HCT116 (cell line): ENCODE results near the gene CDH4. TPM values are rescaled to one million over a fixed set of nuclear protein-coding genes. Genes with fewer than 3 reads are reported as not detected.

Source experiments
- ATAC-seq: fragments of 200-7000 bp; cut with Tn5 transposase; 2 replicates; pipeline ENCODE4 v1.9.1; 2020; ENCODE audit warnings: mild to moderate bottlenecking, moderate library complexity
- BruUV-seq: library from RNA; stranded (reverse); fragments of 400-500 nt; replicated peaks from 2 replicates; lab custom pipeline; 2021; lab: Mats Ljungman, UMichigan
- CTCF ChIA-PET: fragments of 300-600 bp; sonication (Branson Sonifier 250); formaldehyde crosslinking; loops from one replicate; lab custom pipeline; 2021; ENCODE audit warnings: antibody characterized with exemption; lab: Charles Lee
- POLR2A ChIA-PET: fragments of 300-600, 350-600 bp; sonication (Branson Sonifier 250); formaldehyde crosslinking; loops from one replicate; lab custom pipeline; 2021; ENCODE audit warnings: antibody characterized with exemption; lab: Charles Lee
- RAD21 ChIA-PET, 2 experiments: fragments of 300-600 bp; sonication (Branson Sonifier 250); formaldehyde crosslinking; loops; one replicate each; lab custom pipeline; 2023; ENCODE audit warnings: low total read pairs in 2 of 2; ENCODE audit not compliant: uncharacterized antibody in 2 of 2, unreplicated experiment in 2 of 2, low non-redundant PET in 1 of 2; lab: Charles Lee
- DNase-seq: peaks from one replicate; pipeline ENCODE4 v3.0.0-alpha.2; 2010; ENCODE audit warnings: low read depth, low spot score
- H2AFZ ChIP-seq: fragments of 200-600 bp; shearing (Covaris generic), sonication (generic); 2 replicates; pipeline ENCODE4 v1.6.1; 2017; ENCODE audit warnings: low read depth, mixed run types, mixed read lengths, antibody characterized with exemption, low read length; ENCODE audit not compliant: poor library complexity, severe bottlenecking
- H3K27ac ChIP-seq: 2 replicates; pipeline ENCODE4 v1.5.1; 2012; ENCODE audit warnings: low read depth, low read length
- H3K27me3 ChIP-seq: fragments of 200-600 bp; sonication (generic); 2 replicates; pipeline ENCODE4 v1.6.1; 2016; ENCODE audit warnings: mixed run types, low read length, mixed read lengths; ENCODE audit not compliant: insufficient read depth
- H3K36me3 ChIP-seq, 2 experiments: fragments of 200-500 bp in 1 of 2; fragments of 200-600 bp in 1 of 2; sonication (Bioruptor generic) in 1 of 2; sonication (generic) in 1 of 2; 2 replicates each; pipeline versions ENCODE4 v1.5.1 to v1.6.1; 2014 to 2016; ENCODE audit warnings: low read length in 2 of 2, inconsistent platforms in 1 of 2, mixed read lengths in 1 of 2, mixed run types in 1 of 2; ENCODE audit not compliant: insufficient read depth in 2 of 2, control insufficient read depth in 1 of 2
- H3K4me1 ChIP-seq, 2 experiments: fragments of 200-600 bp in 1 of 2; sonication (generic) in 1 of 2; 2 replicates each; pipeline versions ENCODE4 v1.5.1 to v1.6.1; 2012 to 2017; ENCODE audit warnings: low read length in 2 of 2, inconsistent platforms in 1 of 2, mild to moderate bottlenecking in 1 of 2, mixed read lengths in 1 of 2, mixed run types in 1 of 2, moderate library complexity in 1 of 2; ENCODE audit not compliant: insufficient read depth in 2 of 2, control insufficient read depth in 1 of 2
- H3K4me2 ChIP-seq: fragments of 200-600 bp; sonication (generic); 2 replicates; pipeline ENCODE4 v1.6.1; 2017; ENCODE audit warnings: mixed run types, low read length, mixed read lengths
- H3K4me3 ChIP-seq, 2 experiments: fragments of 200-600 bp in 1 of 2; sonication (generic) in 1 of 2; replicated peaks in 1 of 2; 2 replicates each; pipeline ENCODE4 v1.5.1; 2011 to 2016; ENCODE audit warnings: low read length in 2 of 2, control low read depth in 1 of 2, low read depth in 1 of 2, mild to moderate bottlenecking in 1 of 2, mixed read lengths in 1 of 2, mixed run types in 1 of 2
- H3K79me2 ChIP-seq: fragments of 200-600 bp; sonication (generic); 2 replicates; pipeline ENCODE4 v1.6.1; 2017; ENCODE audit warnings: mild to moderate bottlenecking, mixed run types, low read length, moderate library complexity, mixed read lengths; ENCODE audit not compliant: insufficient read depth
- H3K9ac ChIP-seq: fragments of 200-600 bp; sonication (generic); 2 replicates; pipeline ENCODE4 v1.6.1; 2016; ENCODE audit warnings: low read length, mixed read lengths
- H3K9me2 ChIP-seq: fragments of 200-600 bp; sonication (generic), shearing (Covaris generic); 2 replicates; pipeline ENCODE4 v1.6.1; 2017; ENCODE audit warnings: mixed run types, mild to moderate bottlenecking, moderate library complexity; ENCODE audit not compliant: insufficient read depth
- H3K9me3 ChIP-seq, 2 experiments: fragments of 200-500 bp in 1 of 2; fragments of 200-600 bp in 1 of 2; sonication (Bioruptor generic) in 1 of 2; sonication (generic) in 1 of 2; 2 replicates each; pipeline ENCODE4 v1.6.1; 2014 to 2017; ENCODE audit warnings: low read length in 2 of 2, mixed read lengths in 2 of 2, inconsistent platforms in 1 of 2, low read depth in 1 of 2, mild to moderate bottlenecking in 1 of 2, mixed run types in 1 of 2, moderate library complexity in 1 of 2; ENCODE audit not compliant: control insufficient read depth in 1 of 2, insufficient read depth in 1 of 2
- H4K20me1 ChIP-seq: fragments of 200-600 bp; sonication (generic), shearing (Covaris generic); 2 replicates; pipeline ENCODE4 v1.6.1; 2017; ENCODE audit warnings: mixed run types, mild to moderate bottlenecking, moderate library complexity; ENCODE audit not compliant: insufficient read depth
- CEBPB ChIP-seq: IDR thresholded peaks from 2 replicates; pipeline ENCODE4 v1.6.1; 2012; ENCODE audit warnings: low read depth
- JUND ChIP-seq: IDR thresholded peaks from 2 replicates; pipeline ENCODE4 v1.6.1; 2012
- SIN3A ChIP-seq: IDR thresholded peaks from 2 replicates; pipeline ENCODE4 v1.6.1; 2012; ENCODE audit warnings: low read depth
- SP1 ChIP-seq: IDR thresholded peaks from 2 replicates; pipeline ENCODE4 v1.6.1; 2012; ENCODE audit warnings: low read depth
- intact Hi-C: fragments of 100-400 bp; cut with micrococcal nuclease; formaldehyde crosslinking; loops from 2 replicates; pipeline ENCODE4 v1.10.0; 2022
- total RNA-seq: library from RNA; stranded (reverse); gene quantifications from one replicate; pipeline ENCODE4 v1.2.1, GENCODE V29; 2021; ENCODE audit not compliant: unreplicated experiment
- TF ChIP-seq, protein P1 (sequence below): IDR thresholded peaks from 2 replicates; pipeline ENCODE4 v1.6.1; 2012
- TF ChIP-seq, protein P2 (sequence below): IDR thresholded peaks from 2 replicates; pipeline ENCODE4 v1.6.1; 2012

The CDH4 gene
- total RNA-seq, 1 experiment from 2014 or later: not detected

DNA sequence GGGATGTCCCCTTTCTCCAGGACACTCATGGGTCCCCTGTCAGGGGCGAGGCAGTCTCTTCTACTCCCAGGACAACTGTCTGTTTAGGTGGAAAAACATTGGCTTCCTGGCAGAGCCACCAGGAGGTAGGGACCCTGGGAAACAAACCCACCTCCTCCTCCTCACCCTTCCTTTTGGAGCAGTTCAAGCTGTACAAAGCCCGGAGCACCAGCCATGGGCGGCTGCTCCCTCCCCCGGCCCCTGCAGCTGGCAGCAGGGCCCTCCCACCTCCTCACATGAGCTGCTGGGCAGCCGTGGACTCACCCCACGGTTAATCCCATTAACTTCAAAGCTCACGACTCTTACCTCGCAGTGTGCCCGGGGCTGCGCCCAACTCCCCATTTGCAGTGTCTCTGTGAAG is 48.6 kb downstream of the CDH4 start:
- Histone ChIP-seq H3K36me3 (no peaks in the 10 kb centered on the region), H3K9ac (no peak overlapping the region), H3K79me2 (no peaks in the 10 kb centered on the region), H3K27ac (no peak overlapping the region), H3K9me3 (peaks cover 10 to 17% of the 10 kb centered on the region in 2 experiments; a peak in 2 of 4 replicates), H3K4me1 (no peaks in the 10 kb centered on the region), H3K4me3 (no peak overlapping the region), H3K27me3 (no peaks in the 10 kb centered on the region), H3K4me2 (no peak overlapping the region), H4K20me1 (no peaks in the 10 kb centered on the region), H2AFZ (no peak overlapping the region), H3K9me2 (no peaks in the 10 kb centered on the region)
- intact Hi-C loops: no loop called here
- BruUV-seq: no TSS peak
- ATAC-seq (no peak), DNase-seq (no peak)
- CTCF ChIA-PET: no interaction called here
- RAD21 ChIA-PET: no interaction called here
- TF ChIP-seq, protein P1, sequence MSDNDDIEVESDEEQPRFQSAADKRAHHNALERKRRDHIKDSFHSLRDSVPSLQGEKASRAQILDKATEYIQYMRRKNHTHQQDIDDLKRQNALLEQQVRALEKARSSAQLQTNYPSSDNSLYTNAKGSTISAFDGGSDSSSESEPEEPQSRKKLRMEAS: no peak
- TF ChIP-seq, protein P2, sequence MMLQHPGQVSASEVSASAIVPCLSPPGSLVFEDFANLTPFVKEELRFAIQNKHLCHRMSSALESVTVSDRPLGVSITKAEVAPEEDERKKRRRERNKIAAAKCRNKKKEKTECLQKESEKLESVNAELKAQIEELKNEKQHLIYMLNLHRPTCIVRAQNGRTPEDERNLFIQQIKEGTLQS: no peak
- POLR2A ChIA-PET: no interaction called here

DNA sequence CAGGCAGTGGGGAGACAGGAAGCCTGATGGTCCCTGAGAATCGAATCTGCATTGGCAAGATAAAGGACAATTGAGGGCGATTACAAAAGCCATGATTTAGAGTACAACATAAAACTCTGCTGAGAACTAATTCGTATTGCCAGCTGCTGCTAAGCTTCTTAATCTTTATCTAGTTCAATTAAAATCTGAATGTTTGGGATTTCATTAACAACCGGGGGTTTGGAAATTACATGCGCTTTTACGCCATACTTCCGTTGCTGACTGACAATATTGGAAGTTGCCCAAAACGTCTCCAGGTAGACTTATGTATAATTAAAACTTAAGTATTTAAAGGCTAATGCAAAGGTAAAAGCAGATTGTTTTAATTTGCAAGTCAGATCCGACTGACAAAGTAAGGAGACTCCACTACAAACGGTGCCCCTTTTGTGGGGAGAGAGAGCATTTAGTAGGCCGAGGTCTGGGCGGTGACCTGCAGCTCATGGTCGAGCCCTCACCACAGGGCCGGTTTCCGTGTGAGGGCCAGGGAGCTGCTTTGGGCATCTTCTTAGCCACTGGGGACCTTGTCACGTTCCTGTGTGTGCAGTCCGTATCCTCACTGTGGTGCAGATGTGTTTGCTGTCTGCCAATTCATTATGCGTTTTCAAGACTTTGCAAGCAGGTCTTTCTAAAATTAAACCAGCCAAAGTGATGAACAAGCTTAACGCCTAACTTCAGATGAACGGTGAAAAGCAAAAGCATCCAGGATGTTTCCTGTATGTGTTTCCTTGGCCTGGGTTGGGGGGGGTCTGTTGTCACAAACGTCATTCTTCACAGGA is 49.9 kb downstream of the CDH4 start:
- no peaks in the 10 kb centered on the region for H3K4me1 ChIP-seq
- BruUV-seq: no TSS peak
- peaks cover 10 to 19% of the 10 kb centered on the region in 2 experiments; a peak in 2 of 4 replicates for H3K9me3 ChIP-seq
- DNase-seq (no peak), ATAC-seq (no peak)
- no peak overlapping the region for H2AFZ ChIP-seq
- no peaks in the 10 kb centered on the region for H3K36me3 ChIP-seq
- no peak overlapping the region for H3K27ac ChIP-seq
- H3K4me3 ChIP-seq: no peak overlapping the region
- no peak overlapping the region for H3K9ac ChIP-seq
- CTCF ChIA-PET: no interaction called here
- TF ChIP-seq CEBPB (no peak), SP1 (no peak), SIN3A (no peak), JUND (no peak)
- TF ChIP-seq, all 23 proteins: peak for 0
- Histone ChIP-seq H3K79me2 (no peaks in the 10 kb centered on the region), H3K9me2 (no peaks in the 10 kb centered on the region), H4K20me1 (no peaks in the 10 kb centered on the region), H3K4me2 (no peak overlapping the region), H3K27me3 (no peaks in the 10 kb centered on the region)
- POLR2A ChIA-PET: no interaction called here
- intact Hi-C loops: no loop called here
- RAD21 ChIA-PET: no interaction called here
